Measurements from ENCODE around the gene WFIKKN2.

The WFIKKN2 gene

DNA sequence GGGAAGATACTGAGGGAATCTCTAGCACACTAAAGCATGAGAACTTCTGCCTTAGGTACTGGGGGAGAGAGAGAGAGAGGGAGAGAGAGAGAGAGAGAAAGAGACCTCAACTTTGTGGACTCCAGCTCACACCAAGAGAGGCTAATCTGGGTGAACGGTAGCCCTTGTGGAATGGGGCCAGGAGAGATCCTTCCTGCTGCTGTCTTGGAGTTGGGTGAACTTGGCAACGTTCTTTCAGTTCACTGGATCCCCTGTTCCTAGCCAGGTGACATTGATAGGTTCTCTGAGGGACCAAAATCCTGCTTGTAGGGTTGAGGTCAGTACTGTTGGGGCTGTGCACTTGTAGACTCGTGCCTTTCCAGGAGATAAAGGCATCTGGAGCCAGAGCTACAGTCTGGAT lies 26.5 kb upstream of the WFIKKN2 start:
- no peak for DNase-seq

DNA sequence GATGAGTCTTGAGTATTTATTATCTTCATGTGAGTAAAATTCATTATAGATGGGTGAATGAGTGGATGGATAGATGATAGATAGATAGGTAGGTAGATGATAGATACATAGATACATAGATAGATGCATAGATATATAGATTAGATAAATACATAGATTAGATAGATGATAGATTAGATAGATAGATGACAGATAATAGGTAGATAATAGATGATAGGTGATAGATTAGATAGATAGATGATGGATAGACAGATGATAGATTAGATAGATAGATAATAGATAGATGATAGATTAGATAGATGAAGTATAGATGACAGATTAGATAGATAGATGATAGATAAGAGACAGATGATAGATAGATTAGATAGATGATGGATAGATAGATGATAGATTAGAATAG lies 21.8 kb upstream of the WFIKKN2 start:
- no peak for DNase-seq

DNA sequence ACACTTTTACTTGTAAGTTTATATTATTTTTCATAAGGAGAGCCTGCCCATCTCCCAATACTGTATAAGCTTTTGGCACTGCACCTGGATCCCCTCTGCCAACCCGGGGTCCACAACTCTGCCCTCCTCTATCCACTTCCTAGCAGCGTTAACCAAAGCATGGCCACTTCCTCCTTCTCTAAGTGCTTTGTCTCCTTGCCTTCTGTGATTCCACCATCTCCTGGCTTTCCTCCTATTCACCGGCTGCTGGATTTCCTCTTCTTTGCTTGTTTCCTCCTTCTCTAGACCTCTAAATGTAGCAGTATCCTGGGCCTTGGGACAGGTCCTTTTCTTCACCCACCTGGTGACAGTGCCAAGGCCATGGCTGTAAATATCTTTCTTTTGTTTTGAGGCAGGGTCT lies 20.0 kb upstream of the WFIKKN2 start:
- DNase-seq, result no peak

DNA sequence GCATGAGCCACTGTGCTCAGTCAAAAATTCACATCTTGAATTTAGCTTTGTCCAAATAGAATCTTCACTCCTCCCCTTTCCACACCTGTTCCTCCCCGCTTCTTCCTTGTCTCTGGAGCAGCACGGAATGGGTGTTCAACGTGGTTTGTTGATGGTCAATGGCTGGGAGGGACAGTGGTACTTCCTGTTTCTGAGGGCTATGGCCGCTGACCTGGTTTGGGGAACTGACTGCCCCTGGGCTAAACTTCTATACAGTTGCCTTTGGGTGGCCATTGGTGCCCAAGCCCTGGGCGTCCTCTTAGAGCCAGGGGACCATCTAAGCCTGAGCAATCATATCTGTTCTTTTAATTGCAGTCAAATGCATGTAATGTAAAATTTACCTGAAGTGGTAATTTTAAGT lies 19.1 kb upstream of the WFIKKN2 start:
- DNase-seq, result no peak

GRCh38 chr17:50816771-50817751 lies 18.3 kb upstream of the WFIKKN2 start:
- DNase-seq, result no peak

DNA sequence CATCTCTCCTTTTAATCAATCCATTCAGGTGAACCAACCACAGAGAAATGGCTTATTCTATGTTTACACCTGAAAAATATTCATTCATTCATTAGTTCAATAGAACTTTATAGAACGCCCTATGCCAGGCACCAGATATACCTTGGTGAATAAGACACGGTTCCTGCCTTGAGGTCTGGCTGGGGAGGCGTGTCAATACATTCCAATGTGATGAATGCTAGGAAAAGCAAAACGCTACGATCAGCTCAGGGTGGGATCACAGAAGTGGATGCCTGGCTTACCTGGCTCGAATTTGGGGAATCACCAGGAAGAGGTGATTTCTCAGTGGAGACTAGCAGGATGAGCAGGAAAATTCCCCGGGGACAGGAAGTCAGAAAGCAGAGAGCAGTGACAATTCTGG lies 17.5 kb upstream of the WFIKKN2 start:
- no peak for DNase-seq

- no peak for DNase-seq
These were observed 17.1 kb upstream of the WFIKKN2 start for GRCh38 chr17:50818261-50818660.

DNA sequence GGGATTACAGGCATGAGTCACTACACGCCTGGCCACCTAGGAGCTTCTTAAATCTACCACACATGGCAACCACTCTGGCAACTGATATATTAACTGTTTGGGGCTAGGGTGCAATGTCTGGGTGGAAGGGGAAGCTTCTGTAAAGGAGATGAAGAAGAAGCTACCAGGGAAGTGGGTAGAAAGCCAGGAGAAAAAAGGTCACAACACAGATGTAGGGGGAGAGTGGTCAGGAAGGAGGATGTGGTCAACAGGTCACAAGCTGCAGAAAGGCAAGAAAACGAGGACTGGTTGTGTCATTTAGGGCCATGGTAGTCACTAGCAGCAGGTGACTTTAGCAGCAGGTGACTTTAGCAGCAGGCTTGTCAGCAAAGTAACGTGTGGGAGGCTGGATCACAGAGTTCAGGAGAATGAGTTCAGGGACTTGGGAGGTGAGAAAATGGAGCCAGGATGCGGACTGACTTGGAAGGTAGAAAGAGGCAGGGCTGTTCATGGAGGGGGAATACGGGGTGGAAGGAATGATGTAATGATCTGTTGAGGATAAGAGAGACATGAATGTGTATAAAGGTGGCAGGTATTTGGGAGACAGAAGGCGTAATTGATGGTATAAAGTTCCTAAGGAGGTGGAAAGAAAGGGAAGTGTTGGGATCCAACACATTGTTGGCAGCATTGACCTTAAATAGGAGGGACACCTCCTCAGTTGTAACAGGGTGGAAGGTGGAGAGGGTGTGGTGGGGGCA lies 16.3 kb upstream of the WFIKKN2 start:
- DNase-seq, result no peak

DNA sequence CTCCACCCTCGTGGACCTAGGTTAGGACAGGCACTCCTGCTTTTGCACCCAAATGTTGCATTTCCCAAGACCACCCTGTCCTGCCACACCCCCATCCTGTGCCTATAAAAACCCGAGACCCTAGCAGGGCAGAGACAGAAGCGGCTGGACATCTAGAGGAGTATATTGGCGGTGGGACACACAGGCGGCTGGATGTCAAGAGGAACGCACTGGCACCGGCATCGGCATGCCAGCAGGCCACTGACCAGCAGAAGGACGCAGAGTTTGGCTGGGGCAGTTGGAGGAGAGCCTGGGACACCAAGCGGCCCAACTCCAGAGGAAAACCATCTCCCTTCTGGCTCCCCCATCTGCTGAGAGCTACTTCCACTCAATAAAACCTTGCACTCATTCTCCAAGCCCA lies 14.7 kb upstream of the WFIKKN2 start:
- DNase-seq, result no peak

DNA sequence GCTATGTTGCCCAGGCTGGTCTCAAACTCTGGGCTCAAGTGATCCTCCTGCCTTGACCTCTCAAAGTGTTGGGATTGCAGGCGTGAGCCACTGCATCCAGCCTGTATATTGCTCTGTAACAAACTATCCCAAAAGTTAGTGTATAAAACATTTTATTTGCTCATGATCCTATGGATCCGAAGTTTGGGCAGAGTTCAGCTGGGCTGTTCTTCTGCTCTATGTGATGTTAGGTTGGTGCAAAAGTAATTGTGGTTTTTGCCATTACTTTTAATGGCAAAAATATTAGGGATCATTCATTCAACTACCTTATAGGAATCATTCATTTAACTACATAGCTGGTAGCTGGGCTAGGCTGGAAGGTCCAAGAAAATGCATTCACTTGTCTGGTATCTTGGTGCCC lies 12.8 kb upstream of the WFIKKN2 start:
- DNase-seq, result no peak

- DNase-seq, result no peak
These were observed 11.0 kb upstream of the WFIKKN2 start for GRCh38 chr17:50824429-50824828.

GRCh38 chr17:50825188-50825587 lies 10.2 kb upstream of the WFIKKN2 start:
- DNase-seq, result no peak

DNA sequence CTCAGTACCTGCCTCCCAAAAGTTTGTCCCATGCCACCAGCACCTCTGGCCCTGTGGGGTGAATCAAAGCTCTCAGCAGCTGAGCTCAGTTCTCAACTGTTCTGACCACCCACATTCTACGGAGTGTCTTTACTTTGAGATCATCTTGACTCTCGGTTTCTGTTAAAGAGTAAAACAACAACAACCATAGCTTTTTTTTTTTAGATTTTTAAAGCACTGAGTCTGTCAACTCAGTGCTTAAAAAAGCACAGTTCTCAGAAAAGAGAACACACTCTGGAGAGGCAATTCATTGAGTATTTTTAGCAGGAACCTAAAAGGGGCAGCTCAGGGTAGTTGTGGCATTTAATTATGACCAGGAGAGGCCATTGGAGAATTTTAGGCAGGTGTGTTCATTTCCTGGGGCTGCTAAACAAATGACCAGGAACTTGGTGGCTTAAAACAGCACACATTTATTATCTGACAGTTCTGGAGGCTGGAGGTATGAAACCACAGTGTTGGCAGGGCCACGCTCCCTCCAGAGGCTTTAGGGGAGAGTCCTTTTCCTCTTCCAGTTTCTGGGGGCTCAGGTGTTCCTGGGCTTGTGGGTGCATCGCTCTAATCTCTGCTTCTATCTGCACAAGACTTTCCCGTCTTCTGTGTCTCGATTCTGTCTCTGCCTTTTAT lies 6.7 kb upstream of the WFIKKN2 start:
- no peak for DNase-seq

DNA sequence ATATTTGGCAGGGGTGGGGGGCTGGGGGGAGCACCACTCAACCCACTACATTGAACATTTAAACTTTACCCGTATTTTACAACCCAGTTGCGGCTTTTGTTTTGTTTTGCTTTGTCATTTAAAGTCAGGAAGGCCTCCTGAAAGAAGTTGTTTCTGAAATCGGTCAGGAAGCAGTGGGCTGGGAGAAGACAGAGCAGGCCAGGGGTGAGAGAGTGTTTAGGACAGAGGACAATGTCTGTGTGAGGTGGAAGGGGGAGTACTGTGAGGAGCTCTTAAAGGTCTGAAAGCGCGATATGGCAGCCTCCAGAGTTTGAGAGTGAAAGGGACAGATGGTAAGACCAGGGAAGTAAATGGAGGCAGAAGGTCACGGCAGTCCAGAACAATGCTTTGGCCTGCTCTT lies 6.1 kb upstream of the WFIKKN2 start:
- no peak for DNase-seq

DNA sequence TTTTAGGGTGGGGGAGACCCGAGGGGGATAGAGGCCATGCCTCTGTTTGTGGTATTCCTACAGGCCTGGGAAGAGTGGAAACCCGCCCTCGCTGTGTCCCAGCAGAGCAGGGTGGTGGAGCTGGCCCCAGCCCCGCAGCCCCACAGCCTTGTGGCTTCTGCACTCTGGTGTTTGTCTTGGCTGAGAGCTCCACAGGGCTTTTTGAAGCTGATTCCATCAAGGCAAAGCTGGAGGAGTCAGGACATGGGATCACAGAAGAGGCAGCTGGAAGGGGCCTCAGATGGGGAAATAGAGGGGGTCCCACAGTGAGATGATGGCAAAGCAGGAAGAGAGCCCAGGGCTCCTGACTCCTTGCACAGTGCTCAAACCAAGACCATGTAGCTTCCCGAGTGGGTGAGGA lies 5.0 kb upstream of the WFIKKN2 start:
- no peak for DNase-seq

DNA sequence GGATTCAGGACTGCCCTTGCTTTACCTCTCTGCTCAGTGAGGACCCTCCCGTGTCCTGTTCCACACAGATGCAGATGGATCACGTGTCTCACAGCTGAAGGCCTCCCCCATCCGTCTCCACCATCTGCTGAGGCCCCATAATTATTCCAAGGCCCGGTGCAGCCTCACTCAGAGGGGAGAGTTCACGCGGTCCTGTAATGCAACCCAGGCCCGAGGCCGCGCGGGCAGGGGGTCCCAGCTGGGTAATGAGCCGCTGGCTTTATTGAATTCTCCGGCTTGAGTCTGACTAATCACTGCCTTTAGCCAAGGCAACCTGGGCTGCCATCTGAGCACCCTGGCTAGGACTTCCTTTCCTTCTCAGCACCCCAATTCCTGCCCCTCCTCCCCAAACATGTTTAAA lies 4.4 kb upstream of the WFIKKN2 start:
- no peak for DNase-seq

DNA sequence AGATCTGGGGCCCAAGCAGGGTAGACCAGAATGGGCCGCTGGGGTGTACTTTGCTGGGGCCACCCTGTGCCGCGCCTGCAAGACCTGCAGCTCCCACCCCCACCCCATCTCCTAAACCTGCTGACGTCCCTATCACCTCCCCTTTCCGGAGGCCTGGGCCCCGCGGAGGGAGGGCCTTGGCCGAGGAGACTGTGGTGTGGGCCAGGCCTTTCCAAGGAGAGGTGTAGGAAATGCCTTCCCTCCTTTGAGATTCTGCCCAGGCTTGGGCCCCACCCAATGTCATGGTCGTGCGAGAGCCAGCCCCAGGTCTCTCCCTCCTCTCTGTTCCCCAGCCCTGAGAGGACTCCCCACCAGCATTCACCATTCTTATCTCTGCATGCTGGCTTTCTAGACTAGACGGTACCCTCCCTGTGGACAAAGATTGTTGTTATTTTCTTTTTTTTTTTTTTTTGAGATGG lies 3.9 kb upstream of the WFIKKN2 start:
- no peak for DNase-seq

- DNase-seq, result no peak
These were observed 3.0 kb upstream of the WFIKKN2 start for GRCh38 chr17:50832267-50832863.

DNA sequence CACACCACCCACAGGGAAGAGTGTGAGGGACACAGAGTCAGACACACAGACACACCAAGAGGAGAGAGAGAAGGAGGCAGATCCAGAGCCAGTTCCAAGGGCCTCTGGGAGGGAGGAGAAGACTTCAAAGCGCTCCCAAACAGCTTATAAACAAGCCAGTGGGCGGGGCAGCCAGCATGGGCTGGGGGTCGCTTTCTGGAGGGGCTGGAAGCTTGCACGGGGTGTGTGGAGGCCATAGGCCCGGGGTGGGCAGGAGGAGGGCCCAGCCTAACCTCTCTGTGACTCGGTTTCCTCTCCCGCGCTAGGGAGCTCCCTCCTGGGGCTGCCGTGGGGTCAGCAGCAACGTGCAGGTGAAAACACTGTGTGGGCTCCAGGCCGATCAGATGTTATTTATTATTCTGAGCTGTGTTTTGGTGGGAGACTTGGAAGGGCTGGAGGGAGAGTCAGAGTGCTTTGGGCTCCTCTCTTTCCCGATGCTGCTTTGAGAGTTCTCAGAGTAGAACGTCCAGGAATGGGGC lies 2.5 kb upstream of the WFIKKN2 start:
- DNase-seq, result no peak

DNA sequence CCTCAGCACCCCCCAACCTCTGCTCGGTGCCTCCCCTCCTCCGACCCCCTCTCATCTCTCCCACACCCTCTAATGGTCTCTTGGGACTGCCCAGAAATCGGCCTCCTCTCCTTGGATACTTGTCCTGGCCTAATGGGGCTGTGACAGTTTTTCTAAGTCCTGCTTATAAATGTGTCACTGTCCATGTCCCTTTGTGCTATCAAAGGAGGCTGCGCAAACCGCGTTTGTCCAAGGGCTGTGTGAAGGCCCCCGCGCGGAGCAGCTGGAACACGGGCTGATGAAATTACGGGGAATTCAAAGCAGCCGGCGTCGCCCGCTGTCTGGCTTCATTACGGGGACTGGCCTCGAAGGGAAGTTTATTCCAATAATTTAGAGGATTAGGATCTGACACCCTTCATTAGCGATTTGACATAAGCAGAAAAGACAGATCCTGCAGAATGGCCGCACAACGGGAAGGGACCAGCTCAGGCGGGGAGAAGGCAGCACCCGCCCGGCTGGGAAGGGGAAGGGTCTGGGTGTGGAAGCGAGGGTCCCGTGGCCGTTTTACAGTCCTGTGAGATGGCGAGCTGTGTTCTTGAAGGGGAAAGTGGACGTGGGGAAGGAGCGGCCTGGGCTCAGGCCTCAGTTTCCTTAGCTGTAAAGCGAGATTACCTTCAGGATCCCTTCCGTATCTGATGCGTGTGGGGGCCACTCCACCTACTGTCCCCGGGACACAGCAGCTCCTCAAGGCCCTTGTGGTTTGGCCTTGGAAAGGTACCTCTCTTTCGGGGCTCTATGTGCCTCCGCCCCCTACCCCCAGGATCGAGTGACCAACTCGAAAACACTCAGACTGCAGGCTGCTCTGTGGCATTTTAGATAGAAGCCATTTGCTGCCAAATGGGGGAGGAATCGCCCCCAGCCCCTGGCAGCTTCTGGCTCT lies 1.6 kb upstream of the WFIKKN2 start:
- DNase-seq, result no peak

DNA sequence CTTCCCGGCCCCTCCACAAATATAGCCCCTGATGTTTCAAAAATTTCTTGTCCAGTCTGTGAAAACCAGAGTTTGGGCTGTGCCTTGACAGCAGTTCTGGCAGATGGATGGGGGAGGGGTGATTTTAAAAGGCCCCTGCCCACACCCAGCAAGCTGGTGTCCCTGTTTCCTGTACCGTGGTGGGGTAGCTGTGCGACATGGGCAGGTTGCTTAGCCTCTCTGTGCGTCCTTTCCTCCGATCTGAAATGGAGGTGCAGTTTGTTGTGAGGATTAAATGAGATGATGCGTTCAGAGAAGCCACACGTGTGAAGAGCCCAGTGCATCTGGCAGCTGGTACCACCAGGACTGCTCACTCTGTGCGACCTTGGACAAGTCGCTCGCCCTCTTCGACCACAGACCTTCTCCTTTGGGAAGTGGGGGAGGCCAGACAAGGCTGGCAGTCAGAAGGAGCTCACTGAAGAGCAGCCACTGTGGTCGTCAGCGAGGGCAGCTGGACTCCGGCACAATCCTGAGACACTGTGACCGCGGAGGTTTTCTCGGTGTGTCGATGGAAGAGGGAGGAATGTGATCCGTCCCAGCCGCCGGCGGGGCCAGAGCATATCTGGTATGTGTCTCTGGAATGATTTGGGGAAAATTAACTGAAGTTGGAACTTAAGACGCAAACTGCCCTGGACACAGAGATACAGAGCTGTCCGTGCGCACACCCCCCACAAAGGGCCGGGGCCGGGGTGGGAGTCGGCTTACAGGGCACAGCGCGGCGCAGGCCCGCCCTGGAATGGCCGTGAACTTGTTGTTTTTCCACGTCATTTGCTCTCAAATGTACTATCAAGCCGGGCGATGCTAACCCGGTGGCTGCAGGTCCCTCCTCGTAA lies 721 bp upstream of the WFIKKN2 start:
- DNase-seq, result no peak
